Measurements from ENCODE around the gene STAT5B. TPM values are rescaled to one million over a fixed set of nuclear protein-coding genes. Genes with fewer than 3 reads are reported as not detected.

Gene STAT5B
- total and polyA plus RNA-seq, 9 of the 15 experiments (the other 6 are each of a cell fraction or from before 2014, with no cell fraction given) = 20.8 to 176 (median 92.4) TPM

- TF ChIP-seq ZNF318 (IDR thresholded peaks at IDR 0.05; ENCODE audit: borderline replicate concordance in 1 of 2, low read depth in 1 of 2) = no peak
- TF ChIP-seq NEUROD1 (IDR thresholded peaks at IDR 0.05; ENCODE audit: borderline replicate concordance, low read depth, low read length, partially characterized antibody) = peak; percentile 14
- no peak for TF ChIP-seq ZC3H4 (CRISPR knock-in tag; IDR thresholded peaks at IDR 0.05; ENCODE audit: borderline replicate concordance)
- TF ChIP-seq ETS1 (conservative IDR thresholded peaks at IDR 0.05; ENCODE audit: control insufficient read depth, low read depth, low read length) = no peak
- TF ChIP-seq TEAD2 (tag; IDR thresholded peaks at IDR 0.05) = peak; percentile 41; the same call in 1 of the 2 replicates
- no peak for TF ChIP-seq NR3C1 (CRISPR knock-in tag; IDR thresholded peaks at IDR 0.05)
Observed at GRCh38 chr17:42310787-42311215, 34.6 kb upstream of the STAT5B start (continued).

Measured in K562 (cell line).